IMR-90 (cell line): ENCODE results near the gene YY1AP1.

Experiments
- BHLHE40 ChIP-seq: fragments of 150-350 bp; IDR thresholded peaks from 2 replicates; pipeline ENCODE4 v1.6.1; 2016; ENCODE audit warnings: mild to moderate bottlenecking, low read depth, low read length
- CHD1 ChIP-seq: IDR thresholded peaks from 2 replicates; pipeline ENCODE4 v1.6.1; 2012; ENCODE audit warnings: low read depth, low read length, improper control_type of control experiment
- CTCF ChIP-seq: conservative IDR thresholded peaks from 2 replicates; pipeline ENCODE4 v1.5.1; 2012; ENCODE audit warnings: mild to moderate bottlenecking, low read depth, low read length, improper control_type of control experiment
- FOS ChIP-seq: fragments of 150-350 bp; IDR thresholded peaks from 2 replicates; pipeline ENCODE4 v1.6.1; 2016; ENCODE audit warnings: low read depth, low read length
- MAZ ChIP-seq: IDR thresholded peaks from 2 replicates; pipeline ENCODE4 v1.6.1; 2012; ENCODE audit warnings: low read depth, mild to moderate bottlenecking, low read length, improper control_type of control experiment, moderate library complexity, borderline replicate concordance
- MXI1 ChIP-seq: IDR thresholded peaks from 2 replicates; pipeline ENCODE4 v1.6.1; 2012; ENCODE audit warnings: low read depth, mild to moderate bottlenecking, low read length, moderate library complexity, borderline replicate concordance
- POLR2A ChIP-seq: IDR thresholded peaks from 2 replicates; pipeline ENCODE4 v1.6.1; 2012; ENCODE audit warnings: mild to moderate bottlenecking, low read depth, low read length
- RAD21 ChIP-seq: IDR thresholded peaks from 2 replicates; pipeline ENCODE4 v1.6.1; 2012; ENCODE audit warnings: low read length, improper control_type of control experiment
- RCOR1 ChIP-seq: IDR thresholded peaks from 2 replicates; pipeline ENCODE4 v1.6.1; 2012; ENCODE audit warnings: mild to moderate bottlenecking, low read length, improper control_type of control experiment; ENCODE audit not compliant: insufficient replicate concordance
- RFX5 ChIP-seq: IDR thresholded peaks from 2 replicates; pipeline ENCODE4 v1.8.0; 2012; ENCODE audit warnings: low read depth, mild to moderate bottlenecking, low read length, moderate library complexity
- SMC3 ChIP-seq: fragments of 150-350 bp; IDR thresholded peaks from 2 replicates; pipeline ENCODE4 v1.6.1; 2016; ENCODE audit warnings: low read depth, mild to moderate bottlenecking, antibody characterized with exemption, low read length, moderate library complexity
- USF2 ChIP-seq: fragments of 150-350 bp; IDR thresholded peaks from 2 replicates; pipeline ENCODE4 v1.6.1; 2017; ENCODE audit warnings: mild to moderate bottlenecking, antibody characterized with exemption, low read length, low read depth

GRCh38 chr1:155680531-155680930 lies 8.0 kb downstream of the YY1AP1 start:
- TF ChIP-seq MAZ (no peak), USF2 (no peak), CTCF (no peak), POLR2A (no peak), BHLHE40 (no peak), RAD21 (no peak), SMC3 (no peak), CHD1 (no peak), MXI1 (no peak), FOS (no peak), RFX5 (no peak), RCOR1 (no peak)
